ENCODE results near the gene AASS.

DNA sequence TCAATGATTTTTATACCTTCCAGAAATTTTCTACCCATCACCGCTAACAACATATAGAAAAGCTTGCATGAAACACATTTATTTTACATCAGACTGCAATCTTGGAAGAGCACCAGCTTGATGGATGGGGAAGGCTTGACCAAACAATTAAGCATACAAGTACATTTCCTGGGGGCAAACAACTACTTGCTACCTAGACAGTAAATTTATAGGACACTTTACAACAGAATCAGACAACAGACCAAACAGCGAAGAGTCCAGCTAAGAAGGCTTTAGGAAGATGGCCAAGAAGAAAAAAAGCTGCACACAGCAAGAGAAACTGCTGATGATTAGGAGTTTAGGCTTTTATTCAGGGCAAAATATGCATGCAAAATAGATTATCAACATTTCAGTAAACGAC is 8.0 kb downstream of the AASS start:
- TF ChIP-seq, protein P1, sequence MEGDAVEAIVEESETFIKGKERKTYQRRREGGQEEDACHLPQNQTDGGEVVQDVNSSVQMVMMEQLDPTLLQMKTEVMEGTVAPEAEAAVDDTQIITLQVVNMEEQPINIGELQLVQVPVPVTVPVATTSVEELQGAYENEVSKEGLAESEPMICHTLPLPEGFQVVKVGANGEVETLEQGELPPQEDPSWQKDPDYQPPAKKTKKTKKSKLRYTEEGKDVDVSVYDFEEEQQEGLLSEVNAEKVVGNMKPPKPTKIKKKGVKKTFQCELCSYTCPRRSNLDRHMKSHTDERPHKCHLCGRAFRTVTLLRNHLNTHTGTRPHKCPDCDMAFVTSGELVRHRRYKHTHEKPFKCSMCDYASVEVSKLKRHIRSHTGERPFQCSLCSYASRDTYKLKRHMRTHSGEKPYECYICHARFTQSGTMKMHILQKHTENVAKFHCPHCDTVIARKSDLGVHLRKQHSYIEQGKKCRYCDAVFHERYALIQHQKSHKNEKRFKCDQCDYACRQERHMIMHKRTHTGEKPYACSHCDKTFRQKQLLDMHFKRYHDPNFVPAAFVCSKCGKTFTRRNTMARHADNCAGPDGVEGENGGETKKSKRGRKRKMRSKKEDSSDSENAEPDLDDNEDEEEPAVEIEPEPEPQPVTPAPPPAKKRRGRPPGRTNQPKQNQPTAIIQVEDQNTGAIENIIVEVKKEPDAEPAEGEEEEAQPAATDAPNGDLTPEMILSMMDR (IDR thresholded peaks at IDR 0.05) = no peak
- TF ChIP-seq POLR2A (IDR thresholded peaks at IDR 0.05) = no peak
- TF ChIP-seq EP300 (IDR thresholded peaks at IDR 0.05; ENCODE audit: low read depth) = no peak
